ENCODE results near the gene ZNF789. TPM values are rescaled to one million over a fixed set of nuclear protein-coding genes. Genes with fewer than 3 reads are reported as not detected.
A peak's percentile ranks its signal among the peaks of the same experiment; 100 is the strongest.

ZNF789 gene
- total and polyA plus RNA-seq, 2 of the 4 experiments (the other 2 are of a cell fraction) = 4.8 to 8.9 TPM

DNA sequence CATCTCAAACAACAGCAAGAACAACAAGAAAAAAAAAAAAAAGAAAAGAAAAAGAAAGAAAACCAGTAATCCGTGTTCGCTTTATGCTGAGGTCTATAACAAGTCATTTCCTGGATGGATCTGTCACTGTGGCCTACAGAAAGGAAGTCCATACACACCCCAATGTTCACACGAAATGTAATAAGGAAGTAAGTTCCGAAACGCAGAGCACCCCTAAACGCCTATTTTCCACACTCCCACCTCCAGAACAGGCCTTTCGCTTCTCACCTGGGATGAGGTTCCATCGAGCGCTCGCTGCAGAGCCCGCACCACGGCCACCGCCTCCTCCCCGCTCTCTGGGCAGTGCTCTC is 26.7 kb downstream of the ZNF789 start:
- Histone ChIP-seq H3K23ac (ENCODE audit: low read depth, low read length) (peak overlapping the region; percentile 25; the same call in 1 of the 2 replicates), H2AFZ (replicated peaks; ENCODE audit: low read length, poor library complexity) (peak overlapping the region; percentile 97), H2BK20ac (ENCODE audit: low read depth, low read length) (no peak overlapping the region), H2BK120ac (ENCODE audit: low read depth, low read length) (no peak overlapping the region), H3K79me1 (ENCODE audit: low read depth in 1 of 2, low read length in 2 of 2) (peaks cover 14 to 34% of the 10 kb centered on the region in 2 experiments), H3K4ac (ENCODE audit: low read depth, low read length) (peak overlapping the region; percentile 81), H4K91ac (ENCODE audit: insufficient read depth, low read depth, low read length) (peak overlapping the region; percentile 39; the same call in 1 of the 2 replicates), H3K4me1 (ENCODE audit: control insufficient read depth, insufficient read depth, low read length) (peaks cover 3% of the 10 kb centered on the region), H3K9ac (ENCODE audit: low read depth, low read length) (peak overlapping the region; percentile 65), H2AK5ac (ENCODE audit: low read depth, low read length) (peak overlapping the region; percentile 57; the same call in 1 of the 2 replicates), H4K20me1 (ENCODE audit: insufficient read depth, low read length) (peaks cover 11% of the 10 kb centered on the region; the same call in 1 of the 2 replicates), H3K56ac (ENCODE audit: extremely low read depth, insufficient read depth, low read length) (0 out of 2 replicates have a peak overlapping the region, but pooled peaks have one; percentile 74), H2AK9ac (replicated peaks; ENCODE audit: low read depth, low read length, poor library complexity) (peak overlapping the region; percentile 95), H4K5ac (ENCODE audit: low read depth, low read length) (peak overlapping the region; percentile 19; the same call in 1 of the 2 replicates), H4K8ac (ENCODE audit: low read depth in 2 of 2, low read length in 2 of 2) (peak overlapping the region; percentile 67 to 90; a peak in 3 of 4 replicates), H2BK15ac (ENCODE audit: low read depth, low read length) (no peak overlapping the region), H3K14ac (replicated peaks; ENCODE audit: low read depth, low read length) (peak overlapping the region; percentile 2; the same call in 1 of the 2 replicates), H3K36me3 (ENCODE audit: control insufficient read depth, insufficient read depth, low read length) (peaks cover 17% of the 10 kb centered on the region), H3K4me2 (ENCODE audit: low read depth, low read length) (peak overlapping the region; percentile 96), H3K9me3 (ENCODE audit: control insufficient read depth, insufficient read depth, low read length) (peaks cover 8% of the 10 kb centered on the region), H3K4me3 (ENCODE audit: insufficient read depth, low read depth, low read length) (peak overlapping the region; percentile 57), H2BK5ac (ENCODE audit: low read depth, low read length, poor library complexity, severe bottlenecking) (peak overlapping the region; percentile 28), H3K18ac (ENCODE audit: low read depth, low read length) (no peak overlapping the region), H3K9me1 (ENCODE audit: insufficient read depth, low read length) (0 out of 2 replicates have a peak, but pooled peaks cover 4% of the 10 kb centered on the region), H3K27ac (ENCODE audit: insufficient read depth, low read length) (peak overlapping the region; percentile 59), H3K27me3 (ENCODE audit: control insufficient read depth, insufficient read depth, low read length) (no peaks in the 10 kb centered on the region)
- no peak for ATAC-seq (ENCODE audit: low read depth)
- intact Hi-C loops (cut with micrococcal nuclease) (no loop called here), in situ Hi-C loops (cut with MboI; ENCODE audit: low sequenced_read_pairs) (no loop called here), dilution Hi-C loops (cut with HindIII; ENCODE audit: low sequenced_read_pairs, unreplicated experiment) (no loop called here)
- ChIA-PET POLR2A (ENCODE audit: unreplicated experiment) (no interaction called here), CTCF (no interaction called here)
- 0% methylated on average over 3 of the region's 14 CpGs; no CpG with 5 or more reads in 1 of the 2 experiments for WGBS, 2 experiments (ENCODE audit: extremely low coverage in 2 of 2, insufficient read length in 1 of 2)
- TF ChIP-seq, protein P1, sequence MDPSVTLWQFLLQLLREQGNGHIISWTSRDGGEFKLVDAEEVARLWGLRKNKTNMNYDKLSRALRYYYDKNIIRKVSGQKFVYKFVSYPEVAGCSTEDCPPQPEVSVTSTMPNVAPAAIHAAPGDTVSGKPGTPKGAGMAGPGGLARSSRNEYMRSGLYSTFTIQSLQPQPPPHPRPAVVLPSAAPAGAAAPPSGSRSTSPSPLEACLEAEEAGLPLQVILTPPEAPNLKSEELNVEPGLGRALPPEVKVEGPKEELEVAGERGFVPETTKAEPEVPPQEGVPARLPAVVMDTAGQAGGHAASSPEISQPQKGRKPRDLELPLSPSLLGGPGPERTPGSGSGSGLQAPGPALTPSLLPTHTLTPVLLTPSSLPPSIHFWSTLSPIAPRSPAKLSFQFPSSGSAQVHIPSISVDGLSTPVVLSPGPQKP (IDR thresholded peaks at IDR 0.05; ENCODE audit: borderline replicate concordance, low read depth, low read length) = no peak
- no peak for DNase-seq
- no TSS peak for BruUV-seq (replicated peaks)
